Fibroblast of skin of left quadriceps (primary cell): ENCODE data around the gene ADGB.

ENCODE experiments used
- DNase-seq, 2 experiments: peaks; one replicate each; pipeline ENCODE4 v3.0.0-alpha.2; 2013; ENCODE audit warnings: low read depth in 2 of 2

The ADGB gene

DNA sequence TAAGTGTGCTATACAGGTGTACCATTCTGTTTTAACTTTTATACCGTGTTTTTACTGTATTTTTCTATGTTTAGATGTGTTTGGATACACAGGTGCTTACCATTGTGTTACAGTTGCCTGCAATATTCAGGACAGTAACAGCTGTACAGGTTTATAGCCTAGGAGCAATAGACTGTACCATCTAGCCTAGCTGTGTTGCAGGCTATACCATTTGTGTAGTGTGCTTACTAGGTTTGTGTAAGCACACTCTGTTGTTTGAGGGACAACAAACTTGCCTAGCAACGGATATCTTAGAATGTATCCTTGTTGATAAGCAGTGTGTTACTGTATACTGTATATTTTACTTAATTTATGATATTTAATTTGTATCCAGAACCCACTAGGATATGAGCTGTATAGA, 35.2 kb downstream of the ADGB start:
- no peak for DNase-seq

DNA sequence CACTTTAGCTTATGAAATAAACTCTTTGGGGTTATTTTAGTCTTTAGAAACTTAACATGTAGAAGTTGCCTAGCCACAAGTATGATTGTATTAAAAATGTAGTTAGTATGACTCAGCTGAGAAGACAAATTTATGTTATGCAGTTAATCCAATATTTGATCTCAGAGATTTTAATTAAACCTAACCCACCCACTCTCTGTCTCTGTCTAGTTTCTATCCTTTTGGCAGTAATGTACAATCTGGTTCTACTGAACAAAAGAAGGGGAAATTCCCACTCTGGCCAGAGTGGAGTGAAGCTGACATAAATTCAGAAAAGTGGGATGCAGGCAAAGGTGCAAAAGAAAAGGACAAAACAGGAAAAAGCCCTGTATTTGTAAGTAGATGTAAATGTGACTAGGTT, 36.4 kb downstream of the ADGB start:
- DNase-seq, result no peak

GRCh38 chr6:146636481-146636880, 37.7 kb downstream of the ADGB start:
- no peak for DNase-seq

- no peak for DNase-seq
Observed at GRCh38 chr6:146642921-146643320, 44.1 kb downstream of the ADGB start.

DNA sequence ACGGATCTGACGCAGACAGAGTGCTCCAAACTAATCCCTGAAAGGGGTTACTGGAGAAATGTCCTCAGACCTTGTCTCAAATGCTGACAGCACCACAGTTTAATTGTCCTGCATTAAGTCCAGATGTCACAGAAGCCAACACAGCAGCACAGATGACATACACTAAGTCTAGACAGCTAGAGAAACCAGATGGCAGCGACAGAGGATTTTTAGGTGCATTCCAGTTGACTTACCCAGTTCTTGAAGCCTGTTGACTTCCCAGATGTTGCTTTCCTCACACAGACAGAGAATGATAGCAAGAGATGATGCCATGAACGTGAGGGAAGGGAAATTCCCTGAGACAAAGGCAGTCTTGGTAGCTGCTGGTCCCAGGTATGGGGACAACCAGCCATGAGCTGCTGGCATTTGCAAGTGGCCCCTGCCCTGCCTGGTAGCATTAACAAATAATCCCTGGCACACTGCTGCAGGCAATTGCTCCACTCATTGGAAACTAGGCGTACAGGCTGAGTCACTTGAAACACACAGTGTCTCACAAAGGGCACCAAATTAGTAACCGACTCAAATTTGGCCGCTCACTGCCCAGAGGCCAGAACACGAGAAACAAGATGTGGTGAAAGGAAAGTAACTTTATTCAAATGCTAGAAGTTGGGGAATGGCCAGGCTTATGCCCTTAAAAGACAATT, 52.2 kb downstream of the ADGB start:
- DNase-seq, result no peak

GRCh38 chr6:146651482-146651863, 52.7 kb downstream of the ADGB start:
- no peak for DNase-seq

- no peak for DNase-seq
Observed at GRCh38 chr6:146657432-146657831, 58.7 kb downstream of the ADGB start.

- no peak for DNase-seq
Observed at GRCh38 chr6:146664871-146665360, 66.1 kb downstream of the ADGB start.

- no peak for DNase-seq
Observed at GRCh38 chr6:146666909-146667308, 68.1 kb downstream of the ADGB start.

GRCh38 chr6:146670161-146670560, 71.4 kb downstream of the ADGB start:
- DNase-seq, result no peak

GRCh38 chr6:146673069-146673468, 74.3 kb downstream of the ADGB start:
- no peak for DNase-seq

- DNase-seq, result no peak
Observed at GRCh38 chr6:146679386-146679785, 80.6 kb downstream of the ADGB start.

- no peak for DNase-seq
Observed at GRCh38 chr6:146682919-146683318, 84.1 kb downstream of the ADGB start.

DNA sequence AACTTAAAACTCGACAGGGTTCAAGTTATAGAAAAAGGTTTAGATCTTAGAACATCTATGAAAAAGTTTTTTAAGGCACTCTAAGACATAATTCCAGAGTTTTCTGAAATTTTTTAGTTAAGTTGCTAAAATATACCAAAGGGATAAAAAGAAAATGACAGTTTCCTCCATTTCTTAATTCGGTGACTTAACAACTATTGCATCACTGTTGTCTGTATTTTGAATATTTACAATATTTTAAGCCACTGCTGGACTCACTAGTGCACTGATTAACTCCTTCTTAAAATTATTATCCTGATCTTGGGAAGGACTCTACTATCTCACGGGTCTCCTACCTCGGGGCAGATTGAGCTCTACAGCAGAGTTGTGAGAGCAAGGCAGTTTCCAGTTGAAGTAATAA, 91.0 kb downstream of the ADGB start:
- DNase-seq, result no peak

- no peak for DNase-seq
Observed at GRCh38 chr6:146693342-146693741, 94.6 kb downstream of the ADGB start.

DNA sequence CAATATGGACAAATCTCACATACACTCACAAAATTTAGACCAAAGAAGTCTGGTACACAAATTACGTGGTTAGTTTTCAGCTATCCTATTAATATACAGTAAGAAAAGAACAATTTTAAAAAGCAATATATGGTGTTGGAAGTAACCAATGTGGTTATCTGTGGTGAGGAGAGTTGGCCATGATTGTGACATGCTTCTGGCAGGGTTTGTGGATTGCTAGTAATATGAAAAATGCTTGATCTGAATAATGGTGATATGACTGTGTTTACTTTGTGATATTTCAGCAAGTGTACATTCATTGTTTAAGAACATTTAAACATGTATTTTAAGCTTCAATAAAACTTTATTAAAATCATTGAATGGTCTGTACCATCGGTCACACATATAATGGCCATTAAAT, 99.1 kb downstream of the ADGB start:
- DNase-seq, result no peak

GRCh38 chr6:146700078-146700686, 101.4 kb downstream of the ADGB start:
- peak; percentile 62 to 76 for DNase-seq

- no peak for DNase-seq
Observed at GRCh38 chr6:146701632-146702031, 102.9 kb downstream of the ADGB start.

DNA sequence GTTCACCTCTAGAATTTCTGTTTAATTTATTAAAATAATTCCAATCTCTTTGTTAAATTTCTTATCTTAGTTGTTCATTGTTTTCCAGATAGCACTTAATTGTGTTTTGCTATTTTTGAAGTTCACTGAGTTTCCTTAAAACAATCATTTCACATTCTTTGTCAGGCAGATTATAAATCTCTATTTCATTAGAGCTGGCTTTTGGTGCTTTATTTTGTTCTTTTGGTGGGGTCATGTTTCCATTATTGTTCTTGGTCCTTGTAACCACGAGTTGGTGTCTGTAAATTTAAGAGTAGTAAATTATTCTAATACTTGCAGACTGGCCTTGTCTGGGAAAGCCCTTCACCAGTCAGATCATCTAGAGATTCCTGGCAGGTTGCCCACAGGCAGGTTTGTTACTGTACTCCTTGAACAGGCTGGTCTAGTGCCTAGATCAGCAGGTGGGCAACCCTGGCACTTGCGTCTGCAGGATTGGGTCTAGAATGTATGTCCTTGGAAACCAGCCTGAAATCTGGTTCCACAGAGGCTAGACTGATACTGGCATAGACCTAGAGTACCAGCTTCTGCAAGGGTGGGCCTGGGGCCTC, 110.4 kb downstream of the ADGB start:
- DNase-seq, result no peak

GRCh38 chr6:146719387-146719786, 120.6 kb downstream of the ADGB start:
- no peak for DNase-seq

- no peak for DNase-seq
Observed at GRCh38 chr6:146739696-146740095, 140.9 kb downstream of the ADGB start.

DNA sequence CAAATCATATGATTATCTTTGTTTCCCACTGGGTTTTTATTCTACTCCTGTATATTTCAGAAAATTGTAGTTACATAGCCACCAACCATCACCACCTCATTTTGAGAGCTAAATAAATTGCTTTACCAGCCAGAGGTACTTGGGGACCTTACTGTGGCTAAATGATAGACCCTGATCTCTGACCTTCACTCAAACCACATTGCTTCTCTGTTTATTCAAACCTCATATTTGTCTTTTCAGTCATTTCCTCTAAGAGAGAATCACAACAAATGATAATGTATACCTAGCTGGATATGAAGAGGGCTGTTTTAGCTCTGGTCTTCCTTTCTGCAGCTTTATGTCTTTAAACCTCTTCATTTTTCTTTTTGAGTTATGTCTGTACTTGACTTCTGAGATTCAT, 142.8 kb downstream of the ADGB start:
- DNase-seq, result peak in 1 of 2 experiments; percentile 3

DNA sequence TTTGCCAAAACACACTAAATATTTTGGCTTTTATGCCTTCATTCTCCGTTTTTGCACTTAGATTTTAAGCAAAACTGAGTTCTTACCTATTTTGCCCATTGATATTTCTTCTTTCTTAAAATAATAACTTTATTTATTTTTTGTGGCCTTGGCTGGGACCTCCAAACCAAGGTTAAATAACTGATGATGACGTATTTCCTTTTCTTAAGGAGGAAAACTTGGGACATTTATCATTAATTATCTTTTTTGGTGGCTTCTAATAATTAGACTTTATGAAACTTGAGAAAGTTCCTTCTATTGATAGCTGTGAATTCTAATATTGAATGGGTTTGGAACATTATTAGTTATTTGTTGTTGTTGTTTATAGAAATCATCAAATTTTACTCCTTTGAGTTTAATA, 154.5 kb downstream of the ADGB start:
- no peak for DNase-seq
